Brain microvascular endothelial cell (primary cell): ENCODE results near the gene ACTR8.

Experiments
- DNase-seq: peaks from one replicate; pipeline ENCODE4 v3.0.0-alpha.2; 2020
- H3K27ac ChIP-seq: fragments of 250-450 bp; sonication (Bioruptor Pico); 2 replicates; pipeline ENCODE4 v1.5.1; 2020; ENCODE audit warnings: mild to moderate bottlenecking, moderate library complexity
- H3K27me3 ChIP-seq: fragments of 250-450 bp; sonication (Bioruptor Pico); replicated peaks from 2 replicates; pipeline ENCODE4 v1.5.1; 2020; ENCODE audit warnings: mild to moderate bottlenecking
- H3K36me3 ChIP-seq: fragments of 250-450 bp; sonication (Bioruptor Pico); replicated peaks from 2 replicates; pipeline ENCODE4 v1.5.1; 2020; ENCODE audit warnings: mild to moderate bottlenecking
- H3K4me3 ChIP-seq: 2 replicates; pipeline ENCODE4 v1.5.1; 2011; ENCODE audit warnings: low read depth, mild to moderate bottlenecking, control low read depth, low read length, moderate library complexity
- CTCF ChIP-seq: IDR thresholded peaks from 2 replicates; pipeline ENCODE4 v1.5.1; 2011; ENCODE audit warnings: low read depth, mild to moderate bottlenecking, moderate library complexity, low read length, control low read depth, inconsistent platforms; ENCODE audit errors: missing control alignments
- in situ Hi-C: cut with HindIII; loops from 2 replicates; pipeline ENCODE4 v1.10.0; 2017; ENCODE audit warnings: low sequenced_read_pairs, low pct_ligation_motif_present

ACTR8 gene

GRCh38 chr3:53818221-53819162, 63.5 kb downstream of the ACTR8 start:
- Histone ChIP-seq H3K4me3 (no peak overlapping the region), H3K36me3 (no peaks in the 10 kb centered on the region), H3K27me3 (no peaks in the 10 kb centered on the region), H3K27ac (no peak overlapping the region)
- in situ Hi-C loops = no loop called here
- no peak for DNase-seq
- no peak for TF ChIP-seq CTCF

GRCh38 chr3:53817809-53818208, 64.1 kb downstream of the ACTR8 start:
- no peaks in the 10 kb centered on the region for H3K27me3 ChIP-seq
- H3K36me3 ChIP-seq = no peaks in the 10 kb centered on the region
- H3K4me3 ChIP-seq = no peak overlapping the region
- TF ChIP-seq CTCF = no peak
- H3K27ac ChIP-seq = no peak overlapping the region
- in situ Hi-C loops = no loop called here
- no peak for DNase-seq

- no peaks in the 10 kb centered on the region for H3K36me3 ChIP-seq
- H3K4me3 ChIP-seq = no peak overlapping the region
- no peak for TF ChIP-seq CTCF
- no peak overlapping the region for H3K27ac ChIP-seq
- H3K27me3 ChIP-seq = no peaks in the 10 kb centered on the region
- no peak for DNase-seq
- in situ Hi-C loops = no loop called here
These were observed 64.7 kb downstream of the ACTR8 start for GRCh38 chr3:53817211-53817610.
